K562 (cell line): Measurements from ENCODE around the gene CEBPE. TPM values are rescaled to one million over a fixed set of nuclear protein-coding genes. Genes with fewer than 3 reads are reported as not detected.

Experiments used
- ATF3 ChIP-seq, 2 experiments: fragments of 450-650 bp in 1 of 2; sonication (generic) in 1 of 2; formaldehyde crosslinking in 1 of 2; IDR thresholded peaks in 1 of 2; conservative IDR thresholded peaks in 1 of 2; 2 replicates each; pipeline versions ENCODE4 v1.6.1 to v1.8.1; 2016 to 2023; ENCODE audit warnings: mild to moderate bottlenecking in 2 of 2, moderate library complexity in 2 of 2, inconsistent platforms in 1 of 2, missing genetic modification reagents in 1 of 2
- MECOM ChIP-seq: fragments of 250-450 bp; sonication (Bioruptor Pico); IDR thresholded peaks from 2 replicates; pipeline ENCODE4 v1.8.0; 2022; ENCODE audit warnings: inconsistent platforms
- REST ChIP-seq, 2 experiments: fragments of 450-650 bp; formaldehyde crosslinking in 1 of 2; IDR thresholded peaks; 2 replicates each; pipeline versions ENCODE4 v1.4.0 to v1.6.1; 2014 to 2020; ENCODE audit warnings: mild to moderate bottlenecking in 2 of 2, borderline replicate concordance in 1 of 2, low read depth in 1 of 2
- ZBTB11 ChIP-seq, 3 experiments: fragments of 200-800 bp in 1 of 3; fragments of 250-450 bp in 1 of 3; fragments of 450-650 bp in 1 of 3; sonication (Bioruptor Pico) in 1 of 3; sonication (Bioruptor generic) in 1 of 3; formaldehyde crosslinking in 1 of 3; IDR thresholded peaks; 2 replicates each; pipeline versions ENCODE4 v1.6.1 to v1.8.0; 2016 to 2022; ENCODE audit warnings: mild to moderate bottlenecking in 2 of 3, missing genetic modification characterization in 2 of 3, missing compliant biosample characterization in 1 of 3, moderate library complexity in 1 of 3
- ZBTB34 ChIP-seq: fragments of 250-450 bp; sonication (Bioruptor Pico); IDR thresholded peaks from 2 replicates; pipeline ENCODE4 v1.8.0; 2021; ENCODE audit warnings: mild to moderate bottlenecking, moderate library complexity
- ZFP36 ChIP-seq: fragments of 150-350 bp; IDR thresholded peaks from 2 replicates; pipeline ENCODE4 v1.6.1; 2018; ENCODE audit warnings: low read length, low read depth; ENCODE audit not compliant: partially characterized antibody
- ZNF584 ChIP-seq: fragments of 200-800 bp; sonication (Bioruptor generic); IDR thresholded peaks from 2 replicates; pipeline ENCODE4 v1.6.1; 2016; ENCODE audit warnings: low read depth, mild to moderate bottlenecking, missing genetic modification characterization, missing compliant biosample characterization
- ZNF639 ChIP-seq, 2 experiments: fragments of 200-800 bp in 1 of 2; sonication (Bioruptor generic) in 1 of 2; sonication (generic) in 1 of 2; formaldehyde crosslinking in 1 of 2; IDR thresholded peaks in 1 of 2; conservative IDR thresholded peaks in 1 of 2; 2 replicates each; pipeline versions ENCODE4 v1.5.0 to v1.6.1; 2016 to 2020; ENCODE audit warnings: missing compliant biosample characterization in 1 of 2, missing genetic modification characterization in 1 of 2, missing genetic modification reagents in 1 of 2
- polyA plus RNA-seq, 8 experiments: library from polyadenylated mRNA; depleted of rRNA in 4 of 8; stranded (reverse) in 5 of 8; unstranded in 3 of 8; fragments of >200 nt; fragmentation: Nextera tagmentation in 2 of 8; fragmentation: Illumina TruSeq in 1 of 8; extraction: Ambion mirVana in 2 of 8; extraction: Trizol in 1 of 8; gene quantifications; 2 replicates each; pipeline versions ENCODE4 v1.2.1 to v1.2.3, GENCODE V29; 2011 to 2014; ENCODE audit warnings: inconsistent platforms in 1 of 8, missing spikeins in 1 of 8
- total RNA-seq, 7 experiments: library from RNA; depleted of rRNA in 6 of 7; stranded (reverse); fragments of >200 nt in 6 of 7; fragmentation: Illumina TruSeq in 2 of 7; extraction: Trizol in 2 of 7; gene quantifications; 2 replicates each; pipeline versions ENCODE4 v1.2.1 to v1.2.3, GENCODE V29; 2011 to 2021; ENCODE audit warnings: low replicate concordance in 1 of 7

CEBPE gene
- total and polyA plus RNA-seq, 9 of the 15 experiments (the other 6 are each of a cell fraction or from before 2014, with no cell fraction given) = 0.09 to 0.15 (median 0.13) TPM; not detected in 6

GRCh38 chr14:23146351-23146910 is 27.4 kb upstream of the CEBPE start (continued):
- TF ChIP-seq ZBTB11 (CRISPR knock-in tag; IDR thresholded peaks at IDR 0.05) (peak in 1 of 3 experiments; percentile 80; a peak in 2 of 6 replicates), ZNF584 (CRISPR knock-in tag) (peak; percentile 94; the same call in 1 of the 2 replicates), ZBTB34 (CRISPR knock-in tag) (peak; percentile 62; the same call in 1 of the 2 replicates), REST (IDR thresholded peaks at IDR 0.05; ENCODE audit: borderline replicate concordance) (peak; percentile 43), REST (CRISPR knock-in tag; IDR thresholded peaks at IDR 0.05; ENCODE audit: low read depth) (no peak), ZFP36 (peak; percentile 35), MECOM (peak; percentile 98), ZNF639 (CRISPR knock-in tag; conservative IDR thresholded peaks at IDR 0.05 in 1 of 2, IDR thresholded peaks at IDR 0.05 in 1 of 2) (peak in 1 of 2 experiments; percentile 76; a peak in 2 of 4 replicates), ATF3 (IDR thresholded peaks at IDR 0.05) (peak; percentile 58; the same call in 1 of the 2 replicates), ATF3 (CRISPR knock-in tag; conservative IDR thresholded peaks at IDR 0.05) (no peak; the same call in 1 of the 2 replicates)
